ENCODE results near the gene KRT78. TPM values are rescaled to one million over a fixed set of nuclear protein-coding genes. Genes with fewer than 3 reads are reported as not detected.

Gene KRT78
- total RNA-seq = not detected in 2 replicates

GRCh38 chr12:52848661-52849255 is at the start of gene KRT78:
KRT78 (minus strand) TSS chr12:52848994; CDS start chr12:52848930, 64 bp downstream.

GRCh38 chr12:52833922-52834726 is 14.7 kb downstream of the KRT78 start, which contains the start of gene KRT79:
KRT79 (minus strand) TSS chr12:52834311; CDS start chr12:52834260, 51 bp downstream.

GRCh38 chr12:52813885-52814709 is 34.7 kb downstream of the KRT78 start, which contains the start of gene KRT4:
KRT4 (minus strand) TSS chr12:52814116; CDS start chr12:52814058, 58 bp downstream.

GRCh38 chr12:52795694-52796428 is 52.9 kb downstream of the KRT78 start, which contains the start of gene KRT3:
KRT3 (minus strand) TSS chr12:52796117; CDS start chr12:52796042, 75 bp downstream.

Other genes with a start within 250 kb of the KRT78 start
- gene KRT72, start 247.5 kb downstream of the KRT78 start, total RNA-seq = not detected in 2 replicates
- not detected in 2 replicates for gene KRT73, start 230.4 kb downstream of the KRT78 start, total RNA-seq
- gene KRT2, start 196.8 kb downstream of the KRT78 start, total RNA-seq = not detected in 2 replicates
- not detected in 2 replicates for gene KRT1, start 168.6 kb downstream of the KRT78 start, total RNA-seq
- gene KRT77, start 145.5 kb downstream of the KRT78 start, total RNA-seq = not detected in 2 replicates
- not detected in 2 replicates for gene KRT76, start 71.6 kb downstream of the KRT78 start, total RNA-seq
- not detected in 2 replicates for gene KRT3, start 52.9 kb downstream of the KRT78 start, total RNA-seq
- gene KRT4, start 34.9 kb downstream of the KRT78 start, total RNA-seq = not detected in 2 replicates
- gene KRT79, start 14.7 kb downstream of the KRT78 start, total RNA-seq = 0.28 TPM in 1 of 2 replicates, not detected in the other
- 9.2 and 20.7 TPM in 2 replicates for gene KRT8, start 56.1 kb upstream of the KRT78 start, total RNA-seq
- 278 and 369 TPM in 2 replicates for gene KRT18, start 100.1 kb upstream of the KRT78 start, total RNA-seq
- gene EIF4B, start 157.5 kb upstream of the KRT78 start, total RNA-seq = 1,037 and 1,365 TPM in 2 replicates
- gene TNS2, start 201.1 kb upstream of the KRT78 start, total RNA-seq = 19.8 and 33.7 TPM in 2 replicates
- gene SPRYD3, start 230.4 kb upstream of the KRT78 start, total RNA-seq = 16.6 and 23.3 TPM in 2 replicates
- 16.0 and 109 TPM in 2 replicates for gene IGFBP6, start 248.7 kb upstream of the KRT78 start, total RNA-seq

Measured in endothelial cell of coronary artery (primary cell).